HAP-1 (cell line): ENCODE measurements around the gene PTPN12.
A peak's percentile ranks its signal among the peaks of the same experiment; 100 is the strongest.
"Not testable (repeated sequence)": the region's sequence is repeated elsewhere in the genome, so short reads cannot be mapped to it uniquely, and the experiment has no call there.

Source experiments
- DNase-seq, 2 experiments: peaks; one replicate each; pipeline ENCODE4 v3.0.0-alpha.2; 2016 to 2020; ENCODE audit warnings: low spot score in 2 of 2
- H3K27me3 ChIP-seq: fragments of 250-450 bp; sonication (Bioruptor Pico); 2 replicates; pipeline ENCODE4 v1.5.1; 2020; ENCODE audit warnings: low read depth, mild to moderate bottlenecking, moderate library complexity
- H3K36me3 ChIP-seq: fragments of 250-450 bp; sonication (Bioruptor Pico); replicated peaks from 2 replicates; pipeline ENCODE4 v1.5.1; 2020; ENCODE audit warnings: mild to moderate bottlenecking
- H3K4me1 ChIP-seq: fragments of 250-450 bp; sonication (Bioruptor Pico); 2 replicates; pipeline ENCODE4 v1.5.1; 2020; ENCODE audit warnings: mild to moderate bottlenecking
- H3K4me3 ChIP-seq: fragments of 250-450 bp; sonication (Bioruptor Pico); 2 replicates; pipeline ENCODE4 v1.5.1; 2020; ENCODE audit warnings: mild to moderate bottlenecking, moderate library complexity
- H3K9me3 ChIP-seq: fragments of 250-450 bp; sonication (Bioruptor Pico); 2 replicates; pipeline ENCODE4 v1.5.1; 2020; ENCODE audit warnings: mild to moderate bottlenecking, moderate library complexity
- in situ Hi-C: fragments of 300-500 bp; cut with MboI; formaldehyde crosslinking; loops from 3 replicates; pipeline ENCODE4 v1.14.3; 2020; ENCODE audit warnings: low sequenced_read_pairs, inconsistent platforms, mixed read lengths

The PTPN12 gene

GRCh38 chr7:77537136-77537777, at the start of gene PTPN12:
PTPN12 (plus strand) TSS chr7:77537295; CDS start chr7:77537547, 252 bp downstream.
- in situ Hi-C loops, result no loop called here
- Histone ChIP-seq H3K4me3 (peak within 1 kb of the TSS; percentile 76), H3K27me3 (no peaks in the 10 kb centered on the region), H3K4me1 (no peaks in the 10 kb centered on the region), H3K9me3 (peaks cover 3% of the 10 kb centered on the region; the same call in 1 of the 2 replicates), H3K36me3 (no peaks in the 10 kb centered on the region; the same call in 1 of the 2 replicates)
- DNase-seq, result peak; percentile 26 to 67

DNA sequence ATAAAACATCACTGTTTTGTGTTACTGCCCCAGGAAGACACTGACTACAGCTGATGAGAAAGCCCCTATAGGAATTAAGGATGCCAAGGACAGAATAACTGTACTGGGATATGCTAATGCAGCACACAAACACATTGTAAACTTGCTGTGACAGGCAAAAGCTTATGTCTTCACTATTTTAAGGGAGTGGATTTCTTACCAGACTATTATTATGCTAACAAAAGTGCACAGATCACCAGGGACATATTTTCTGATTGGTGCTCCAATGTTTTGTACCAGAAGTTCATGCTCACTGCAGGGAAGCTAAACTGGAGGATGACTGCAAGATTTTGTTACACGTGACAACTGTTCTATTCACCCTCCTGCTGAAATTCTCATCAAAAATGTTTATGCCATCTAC, 48.1 kb upstream of the PTPN12 start:
- peaks cover 8% of the 10 kb centered on the region for H3K4me1 ChIP-seq
- no peaks in the 10 kb centered on the region for H3K9me3 ChIP-seq
- no peaks in the 10 kb centered on the region for H3K27me3 ChIP-seq
- DNase-seq, result peak; percentile 9 to 76
- no peak overlapping the region for H3K4me3 ChIP-seq
- in situ Hi-C loops, result no loop called here
- H3K36me3 ChIP-seq, result no peaks in the 10 kb centered on the region

GRCh38 chr7:77497079-77497478, 40.0 kb upstream of the PTPN12 start:
- no peaks in the 10 kb centered on the region for H3K27me3 ChIP-seq
- H3K4me3 ChIP-seq, result no peak overlapping the region
- H3K4me1 ChIP-seq, result no peaks in the 10 kb centered on the region
- H3K36me3 ChIP-seq, result no peaks in the 10 kb centered on the region
- DNase-seq, result no peak
- peaks cover 4% of the 10 kb centered on the region; the same call in 1 of the 2 replicates for H3K9me3 ChIP-seq
- in situ Hi-C loops, result no loop called here

GRCh38 chr7:77498659-77499379, 38.3 kb upstream of the PTPN12 start:
- Histone ChIP-seq H3K27me3 (no peaks in the 10 kb centered on the region), H3K36me3 (no peaks in the 10 kb centered on the region), H3K4me3 (no peak overlapping the region), H3K9me3 (peaks cover 4% of the 10 kb centered on the region; the same call in 1 of the 2 replicates), H3K4me1 (no peaks in the 10 kb centered on the region)
- no peak for DNase-seq
- in situ Hi-C loops, result no loop called here

GRCh38 chr7:77501192-77501515, 35.9 kb upstream of the PTPN12 start:
- H3K4me1 ChIP-seq, result no peaks in the 10 kb centered on the region
- no peak overlapping the region for H3K4me3 ChIP-seq
- no peaks in the 10 kb centered on the region for H3K9me3 ChIP-seq
- DNase-seq, result no peak
- in situ Hi-C loops, result no loop called here
- H3K36me3 ChIP-seq, result no peaks in the 10 kb centered on the region
- no peaks in the 10 kb centered on the region for H3K27me3 ChIP-seq

GRCh38 chr7:77504951-77505350, 32.1 kb upstream of the PTPN12 start:
- no peak overlapping the region for H3K4me3 ChIP-seq
- no peaks in the 10 kb centered on the region for H3K27me3 ChIP-seq
- no peak for DNase-seq
- H3K4me1 ChIP-seq, result no peaks in the 10 kb centered on the region
- in situ Hi-C loops, result no loop called here
- no peaks in the 10 kb centered on the region for H3K9me3 ChIP-seq
- no peaks in the 10 kb centered on the region for H3K36me3 ChIP-seq

DNA sequence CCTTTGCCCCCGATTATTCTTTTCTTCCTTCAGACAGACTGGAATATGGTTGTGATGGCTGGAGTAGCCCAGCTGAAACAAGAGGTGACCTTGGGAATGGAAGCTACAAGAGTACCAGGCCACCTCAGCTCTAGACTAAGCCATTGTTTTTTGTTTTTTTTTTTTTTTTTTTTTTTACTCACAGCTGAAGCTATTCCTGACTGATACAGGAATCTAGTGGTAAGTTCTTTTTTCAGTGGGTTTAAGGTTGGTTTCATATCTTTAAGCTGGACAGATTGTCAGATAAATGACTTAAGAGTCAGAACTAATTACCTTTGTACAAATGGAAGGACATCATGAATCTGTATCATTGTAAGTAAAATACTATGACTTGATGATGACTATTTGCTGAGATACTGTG, 30.2 kb upstream of the PTPN12 start:
- H3K9me3 ChIP-seq, result no peaks in the 10 kb centered on the region
- in situ Hi-C loops, result no loop called here
- H3K4me3 ChIP-seq, result no peak overlapping the region
- DNase-seq, result no peak
- no peaks in the 10 kb centered on the region for H3K4me1 ChIP-seq
- no peaks in the 10 kb centered on the region for H3K36me3 ChIP-seq
- H3K27me3 ChIP-seq, result no peaks in the 10 kb centered on the region

DNA sequence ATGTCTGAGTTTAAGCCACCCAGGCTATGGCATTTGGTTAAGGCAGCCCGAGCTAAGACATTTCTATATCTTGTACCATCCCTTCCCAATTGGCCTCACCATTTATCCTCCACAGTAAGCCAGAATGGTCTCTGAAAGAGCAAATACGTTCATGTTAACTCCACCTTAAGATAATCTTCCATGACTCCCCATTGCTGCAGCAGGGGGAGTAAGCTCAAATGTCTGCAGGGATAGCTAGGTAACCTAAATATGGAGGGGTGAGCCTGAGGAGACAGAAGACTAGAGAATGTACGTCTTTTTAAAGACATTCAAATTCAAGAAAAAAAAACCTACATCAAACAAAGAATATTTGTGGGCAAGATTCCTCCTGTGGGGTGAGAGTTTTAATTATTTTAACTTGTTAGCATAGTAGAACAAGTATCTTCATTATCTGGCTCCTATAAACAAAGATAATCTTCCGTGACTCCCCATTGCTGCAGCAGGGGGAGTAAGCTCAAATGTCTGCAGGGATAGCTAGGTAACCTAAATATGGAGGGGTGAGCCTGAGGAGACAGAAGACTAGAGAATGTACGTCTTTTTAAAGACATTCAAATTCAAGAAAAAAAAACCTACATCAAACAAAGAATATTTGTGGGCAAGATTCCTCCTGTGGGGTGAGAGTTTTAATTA, 24.0 kb upstream of the PTPN12 start:
- DNase-seq, H3K4me3 ChIP-seq, in situ Hi-C loops, H3K4me1 ChIP-seq, H3K36me3 ChIP-seq, H3K9me3 ChIP-seq, H3K27me3 ChIP-seq: not testable (repeated sequence)

DNA sequence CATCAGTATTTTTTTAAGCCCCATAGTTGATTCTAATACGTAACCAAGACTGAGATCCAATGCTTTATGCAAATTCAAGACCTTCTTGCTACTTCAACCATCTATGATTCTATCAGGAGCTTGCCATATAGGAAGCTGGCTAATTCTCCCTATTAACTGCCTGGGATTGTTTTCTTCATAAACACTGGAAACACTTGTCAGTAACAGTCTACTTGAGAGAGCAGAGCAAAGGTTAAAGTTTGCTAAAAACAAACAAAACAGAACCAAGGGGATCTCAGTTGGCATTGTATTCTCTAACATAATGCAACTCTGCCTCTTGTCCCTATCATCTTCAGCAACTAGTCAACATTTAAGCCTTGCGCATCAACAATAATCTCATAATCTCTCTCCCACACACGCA, 21.0 kb upstream of the PTPN12 start:
- no peak overlapping the region for H3K4me3 ChIP-seq
- H3K27me3 ChIP-seq, result no peaks in the 10 kb centered on the region
- DNase-seq, result no peak
- no peaks in the 10 kb centered on the region for H3K4me1 ChIP-seq
- no peaks in the 10 kb centered on the region for H3K36me3 ChIP-seq
- in situ Hi-C loops, result no loop called here
- no peaks in the 10 kb centered on the region for H3K9me3 ChIP-seq

- Histone ChIP-seq H3K36me3 (no peaks in the 10 kb centered on the region), H3K4me1 (no peaks in the 10 kb centered on the region), H3K9me3 (no peaks in the 10 kb centered on the region), H3K4me3 (no peak overlapping the region), H3K27me3 (no peaks in the 10 kb centered on the region)
- no peak for DNase-seq
- in situ Hi-C loops, result no loop called here
Measured at GRCh38 chr7:77520261-77520660, 16.8 kb upstream of the PTPN12 start.

GRCh38 chr7:77521537-77521936, 15.6 kb upstream of the PTPN12 start:
- H3K27me3 ChIP-seq, H3K4me3 ChIP-seq, H3K9me3 ChIP-seq, H3K4me1 ChIP-seq, H3K36me3 ChIP-seq, in situ Hi-C loops, DNase-seq: not testable (repeated sequence)

DNA sequence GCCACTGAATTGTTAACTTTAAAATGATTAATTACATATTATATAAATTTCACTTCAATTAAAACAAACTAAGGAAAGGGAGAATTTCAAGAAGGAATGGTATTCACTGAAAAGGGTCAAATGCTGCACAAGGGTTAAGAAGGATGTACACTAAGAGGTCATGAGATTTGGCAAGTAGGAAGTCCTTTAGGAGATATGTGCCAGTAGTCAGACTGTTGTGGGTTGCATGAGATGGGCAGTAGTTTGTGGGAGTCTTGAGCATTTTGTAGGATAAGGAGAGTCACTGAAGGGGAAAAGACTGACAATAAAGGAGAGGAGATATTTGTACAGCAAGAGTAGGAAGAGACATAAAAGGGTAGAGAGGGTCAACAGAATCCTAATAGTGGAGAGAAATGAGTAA, 12.4 kb upstream of the PTPN12 start:
- Histone ChIP-seq H3K4me3 (no peak overlapping the region), H3K9me3 (no peaks in the 10 kb centered on the region), H3K4me1 (no peaks in the 10 kb centered on the region), H3K36me3 (no peaks in the 10 kb centered on the region), H3K27me3 (no peaks in the 10 kb centered on the region)
- DNase-seq, result no peak
- in situ Hi-C loops, result no loop called here

DNA sequence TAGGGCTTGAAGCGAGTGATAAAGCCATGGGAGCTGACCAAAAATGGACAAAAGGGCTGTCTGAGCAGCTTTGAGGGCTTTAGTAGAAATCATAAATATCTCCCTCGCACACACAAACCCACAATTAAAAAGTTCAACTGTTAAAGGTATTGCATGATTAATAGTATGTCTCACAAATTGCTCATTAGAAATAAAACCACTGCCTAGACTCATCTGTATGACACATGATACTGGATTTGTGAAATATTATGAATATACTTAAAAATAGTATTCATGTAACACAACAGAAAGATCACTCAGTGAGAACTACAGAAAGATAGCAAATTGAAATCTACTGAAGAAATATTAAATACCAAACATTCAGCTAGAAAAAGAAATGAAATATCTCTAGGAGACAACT, 11.9 kb upstream of the PTPN12 start:
- H3K27me3 ChIP-seq, result no peaks in the 10 kb centered on the region
- H3K4me3 ChIP-seq, result no peak overlapping the region
- no peaks in the 10 kb centered on the region for H3K4me1 ChIP-seq
- H3K36me3 ChIP-seq, result no peaks in the 10 kb centered on the region
- no peak for DNase-seq
- in situ Hi-C loops, result no loop called here
- H3K9me3 ChIP-seq, result no peaks in the 10 kb centered on the region

DNA sequence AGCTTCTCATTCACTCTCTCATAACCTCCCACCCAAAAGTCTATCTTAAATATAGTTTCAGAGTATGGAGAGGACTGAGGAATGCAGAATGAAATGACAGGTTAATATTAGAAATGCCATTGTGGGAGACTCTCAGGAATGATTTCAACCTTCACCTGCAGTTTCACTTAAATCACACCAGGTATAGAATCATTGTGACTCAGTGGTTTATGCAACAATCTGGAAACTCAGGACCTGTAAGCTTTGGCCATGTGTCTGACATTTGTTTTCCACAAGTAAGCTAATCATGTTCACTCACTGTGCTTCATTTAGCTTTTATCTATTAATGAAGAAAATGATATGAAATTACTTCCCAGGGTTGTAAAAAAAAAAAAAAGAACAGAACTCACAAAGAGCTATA, 8.7 kb upstream of the PTPN12 start:
- no peak for DNase-seq
- in situ Hi-C loops, result no loop called here
- H3K4me1 ChIP-seq, result no peaks in the 10 kb centered on the region

More for the DNA sequence above, 8.7 kb upstream of the PTPN12 start:
- Histone ChIP-seq H3K36me3 (no peaks in the 10 kb centered on the region), H3K9me3 (peaks cover 4% of the 10 kb centered on the region; the same call in 1 of the 2 replicates), H3K27me3 (no peaks in the 10 kb centered on the region), H3K4me3 (no peak overlapping the region)
